ENCODE measurements around the gene BTF3. TPM values are rescaled to one million over a fixed set of nuclear protein-coding genes. Genes with fewer than 3 reads are reported as not detected.

BTF3 gene
- total and polyA plus RNA-seq, 2 of the 13 experiments (the other 11 are each of a cell fraction or from before 2014, with no cell fraction given): 557 to 698 TPM

DNA sequence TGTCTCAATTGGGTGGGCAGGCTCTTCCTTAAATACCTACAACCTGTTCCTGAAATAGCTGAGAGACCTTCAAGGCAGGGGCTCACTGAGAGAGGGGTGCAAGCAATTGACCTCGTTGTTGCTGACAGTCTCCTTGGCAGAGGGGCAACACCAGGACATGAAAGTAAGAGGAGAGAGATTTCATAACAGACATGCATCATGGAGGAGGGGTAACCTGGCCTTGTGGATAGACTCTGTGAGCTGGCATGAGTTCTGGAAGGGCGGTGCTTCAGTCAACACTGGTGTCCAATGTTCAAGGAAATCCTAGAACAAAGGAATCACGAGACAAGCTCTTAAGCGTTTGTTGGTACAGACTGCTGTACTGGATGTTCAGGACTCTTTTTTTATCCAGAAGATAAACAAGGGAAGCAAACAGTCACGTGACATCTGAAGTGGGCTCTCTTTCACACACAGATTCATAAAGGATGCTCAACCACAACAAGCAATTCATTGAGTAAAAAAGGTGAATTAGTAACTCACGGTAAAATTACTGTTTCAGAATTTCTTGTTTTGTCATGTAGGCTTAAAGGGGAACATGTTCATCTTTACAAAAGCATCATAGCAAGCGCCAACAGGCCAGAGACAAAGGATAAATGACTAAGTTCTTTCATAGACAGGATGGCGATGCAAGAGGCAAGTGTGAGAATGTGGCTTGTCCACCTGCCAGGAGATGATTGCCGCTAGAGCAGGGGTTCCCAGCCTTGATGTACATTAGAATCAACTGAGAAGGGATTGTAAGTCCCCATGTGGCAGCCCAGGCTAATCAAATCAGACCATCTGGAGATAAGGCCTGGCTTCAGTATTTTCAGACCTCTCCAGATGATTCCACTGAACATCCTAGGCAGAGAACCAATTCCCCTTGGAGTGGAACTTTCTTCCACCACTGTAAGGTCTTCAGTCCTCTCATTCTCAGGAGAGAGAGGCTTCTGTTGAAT, 46.5 kb downstream of the BTF3 start (continued):
- TF ChIP-seq SNAPC5 (CRISPR knock-in tag; IDR thresholded peaks at IDR 0.05; ENCODE audit: borderline replicate concordance) (0 out of 2 replicates have a peak, but pooled peaks have one; percentile 81), DNMT3B (CRISPR knock-in tag; conservative IDR thresholded peaks at IDR 0.05) (peak; percentile 84; the same call in 1 of the 2 replicates), TP53 (CRISPR knock-in tag; conservative IDR thresholded peaks at IDR 0.05) (no peak), CHD2 (IDR thresholded peaks at IDR 0.05; ENCODE audit: low read depth, low read length) (no peak), ISX (CRISPR knock-in tag; conservative IDR thresholded peaks at IDR 0.05) (no peak), MXI1 (IDR thresholded peaks at IDR 0.05; ENCODE audit: borderline replicate concordance, low read depth, low read length) (peak; percentile 48; the same call in 1 of the 3 replicates), ZNF256 (CRISPR knock-in tag; conservative IDR thresholded peaks at IDR 0.05) (no peak), ARNT2 (CRISPR knock-in tag; IDR thresholded peaks at IDR 0.05; ENCODE audit: low read depth) (peak; percentile 11; the same call in 1 of the 2 replicates), NFE2 (CRISPR knock-in tag; IDR thresholded peaks at IDR 0.05) (no peak), ZNF205 (CRISPR knock-in tag; IDR thresholded peaks at IDR 0.05) (peak; percentile 62; the same call in 1 of the 2 replicates), ESRRA (CRISPR knock-in tag; IDR thresholded peaks at IDR 0.05; ENCODE audit: low read depth) (peak; percentile 83), ZNF549 (CRISPR knock-in tag; IDR thresholded peaks at IDR 0.05) (no peak), ZBTB21 (CRISPR knock-in tag; IDR thresholded peaks at IDR 0.05) (no peak; the same call in 1 of the 2 replicates), ZNF570 (CRISPR knock-in tag; IDR thresholded peaks at IDR 0.05; ENCODE audit: borderline replicate concordance) (no peak; the same call in 1 of the 2 replicates), ZNF142 (CRISPR knock-in tag; IDR thresholded peaks at IDR 0.05) (0 out of 2 replicates have a peak, but pooled peaks have one; percentile 39), NR2F2 (IDR thresholded peaks at IDR 0.05; ENCODE audit: borderline replicate concordance, low read depth) (peak; percentile 43; the same call in 1 of the 2 replicates)
- TF ChIP-seq, protein P1, sequence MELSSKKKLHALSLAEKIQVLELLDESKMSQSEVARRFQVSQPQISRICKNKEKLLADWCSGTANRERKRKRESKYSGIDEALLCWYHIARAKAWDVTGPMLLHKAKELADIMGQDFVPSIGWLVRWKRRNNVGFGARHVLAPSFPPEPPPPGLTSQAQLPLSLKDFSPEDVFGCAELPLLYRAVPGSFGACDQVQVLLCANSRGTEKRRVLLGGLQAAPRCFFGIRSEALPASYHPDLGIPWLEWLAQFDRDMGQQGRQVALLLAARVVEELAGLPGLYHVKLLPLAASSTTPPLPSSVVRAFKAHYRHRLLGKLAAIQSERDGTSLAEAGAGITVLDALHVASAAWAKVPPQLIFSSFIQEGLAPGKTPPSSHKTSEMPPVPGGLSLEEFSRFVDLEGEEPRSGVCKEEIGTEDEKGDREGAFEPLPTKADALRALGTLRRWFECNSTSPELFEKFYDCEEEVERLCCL (CRISPR knock-in tag; IDR thresholded peaks at IDR 0.05; ENCODE audit: borderline replicate concordance): no peak
- TF ChIP-seq, protein P2, sequence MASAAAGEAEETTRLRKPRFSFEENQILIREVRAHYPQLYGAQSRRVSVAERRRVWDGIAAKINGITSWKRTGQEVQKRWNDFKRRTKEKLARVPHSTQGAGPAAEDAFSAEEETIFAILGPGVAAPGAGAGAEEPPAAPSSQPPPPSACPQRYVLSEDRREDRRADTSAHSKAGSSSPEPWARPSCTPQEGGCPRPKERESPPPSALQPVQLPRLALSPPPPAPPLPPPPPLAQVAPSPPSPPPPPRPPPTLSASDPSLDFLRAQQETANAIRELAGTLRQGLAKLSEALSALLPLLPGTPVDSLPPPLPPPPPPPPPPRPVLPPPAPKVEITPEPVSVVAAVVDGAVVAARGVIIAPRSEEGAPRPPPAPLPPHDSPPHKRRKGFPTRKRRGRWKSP (CRISPR knock-in tag; IDR thresholded peaks at IDR 0.05): peak; percentile 74; the same call in 1 of the 2 replicates
- TF ChIP-seq, protein P3, sequence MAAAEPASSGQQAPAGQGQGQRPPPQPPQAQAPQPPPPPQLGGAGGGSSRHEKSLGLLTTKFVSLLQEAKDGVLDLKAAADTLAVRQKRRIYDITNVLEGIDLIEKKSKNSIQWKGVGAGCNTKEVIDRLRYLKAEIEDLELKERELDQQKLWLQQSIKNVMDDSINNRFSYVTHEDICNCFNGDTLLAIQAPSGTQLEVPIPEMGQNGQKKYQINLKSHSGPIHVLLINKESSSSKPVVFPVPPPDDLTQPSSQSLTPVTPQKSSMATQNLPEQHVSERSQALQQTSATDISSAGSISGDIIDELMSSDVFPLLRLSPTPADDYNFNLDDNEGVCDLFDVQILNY (CRISPR knock-in tag; conservative IDR thresholded peaks at IDR 0.05): no peak
